HG02884 (cell line): ENCODE results near the gene SMARCA2.

Source experiments
- ATAC-seq: cut with Tn5 transposase; IDR thresholded peaks from one replicate; pipeline ENCODE4 v1.9.1; 2021; ENCODE audit warnings: mild to moderate bottlenecking, moderate library complexity; ENCODE audit not compliant: unreplicated experiment

The SMARCA2 gene

DNA sequence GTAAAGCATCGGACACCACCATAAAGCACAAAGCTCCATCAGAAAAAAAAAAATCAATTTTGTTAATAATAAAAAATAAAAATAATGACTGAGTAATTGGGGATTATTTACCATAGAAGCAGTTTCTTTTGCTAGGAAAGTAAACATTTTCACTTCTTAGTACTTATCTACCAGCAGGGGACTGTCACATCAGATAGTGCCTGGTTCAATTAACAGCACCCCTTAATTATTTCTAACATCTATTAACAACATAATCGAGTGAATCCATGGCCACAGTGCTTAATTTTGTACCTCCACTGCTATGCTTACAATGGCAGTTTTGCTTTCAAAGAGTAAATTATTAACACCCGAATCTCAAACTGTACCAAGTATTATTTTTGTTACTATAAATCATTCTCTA is 221.7 kb downstream of the SMARCA2 start:
- no peak for ATAC-seq

DNA sequence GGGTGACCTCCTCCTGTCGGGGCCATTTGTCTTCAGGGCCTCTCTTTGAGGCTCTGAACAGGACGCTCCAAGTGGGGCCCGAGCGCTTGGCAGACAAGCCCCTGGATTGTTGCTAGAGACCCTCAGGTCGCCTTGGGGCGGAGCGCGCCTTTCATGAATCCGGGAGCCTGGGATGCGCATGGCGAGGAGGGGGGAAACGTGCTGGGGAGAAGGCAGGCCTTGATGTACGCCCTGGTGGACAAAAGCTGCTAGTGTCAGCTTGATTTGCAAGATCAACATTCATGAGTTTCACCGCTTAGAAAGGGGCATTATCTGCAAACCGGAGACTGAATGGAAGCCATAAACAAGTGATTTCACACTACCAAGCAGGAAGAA is 226.3 kb downstream of the SMARCA2 start:
- no peak for ATAC-seq

DNA sequence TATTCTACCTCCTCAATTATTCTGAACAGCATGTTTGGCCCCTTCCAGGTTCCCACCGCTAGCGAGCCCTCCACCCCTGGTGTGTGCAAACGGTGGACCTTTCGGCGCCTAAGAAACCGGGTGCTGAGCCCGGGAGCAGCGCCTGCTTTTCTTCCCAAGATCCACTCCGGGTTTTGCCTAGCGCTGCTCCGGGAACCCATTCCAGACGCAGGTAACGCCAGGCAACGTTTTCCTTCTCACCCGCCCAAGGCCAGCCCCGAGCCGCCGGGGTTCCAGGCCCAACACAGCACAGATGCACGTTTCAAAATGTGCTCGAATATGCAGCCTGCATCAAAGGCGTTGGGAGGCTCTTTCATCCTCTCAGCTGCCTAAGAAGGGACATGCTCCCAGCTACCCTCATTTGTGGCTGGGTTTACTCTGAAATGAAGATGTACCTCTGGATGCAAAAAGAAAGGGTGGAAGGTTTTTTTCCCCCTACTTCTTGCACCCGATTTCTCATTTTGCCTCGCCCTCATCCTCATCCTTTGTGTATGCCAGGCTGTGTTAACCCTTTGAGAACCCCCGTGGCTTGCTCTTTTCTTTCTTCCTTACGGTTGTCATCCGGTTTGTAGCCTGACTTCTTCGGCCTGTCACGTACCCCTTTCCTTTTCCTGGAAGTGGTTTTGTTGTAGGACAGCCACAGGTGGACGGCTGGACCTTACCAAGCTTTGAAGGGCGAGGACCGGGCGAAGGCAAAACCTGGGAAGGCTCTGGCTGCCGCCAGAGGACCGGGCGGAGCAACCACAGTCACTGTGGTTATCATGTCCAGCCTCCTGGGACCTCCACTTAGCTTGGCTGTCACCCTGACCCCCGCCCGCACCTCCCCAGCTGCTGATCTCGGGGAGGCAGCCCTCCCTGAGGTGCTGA is 226.9 kb downstream of the SMARCA2 start:
- peak; percentile 86 for ATAC-seq

DNA sequence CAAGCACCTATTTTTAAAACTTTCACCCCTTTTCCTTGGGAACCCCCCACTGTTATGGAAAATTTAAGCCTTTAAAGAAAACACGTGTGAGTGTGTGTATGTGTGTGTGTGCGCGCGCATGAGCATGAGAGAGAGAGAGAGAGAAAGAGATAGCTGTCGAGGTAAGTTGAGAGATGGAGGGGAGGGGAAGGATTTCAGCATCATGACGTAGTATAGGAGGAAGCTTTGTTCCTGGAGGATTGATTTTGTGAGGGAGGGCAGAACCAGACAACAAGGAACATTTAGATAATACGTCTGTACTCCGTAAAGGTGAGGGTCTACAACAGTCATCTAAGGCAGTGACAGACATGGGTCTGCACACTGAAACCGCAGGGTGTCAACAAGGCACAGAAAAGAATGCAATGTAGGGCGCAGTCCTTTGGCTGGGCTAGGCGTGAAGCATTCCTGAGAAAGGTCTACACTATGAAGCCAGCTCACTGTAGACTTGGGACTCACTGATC is 227.7 kb downstream of the SMARCA2 start:
- no peak for ATAC-seq
